K562 (cell line): ENCODE results near the gene YJEFN3. TPM values are rescaled to one million over a fixed set of nuclear protein-coding genes. Genes with fewer than 3 reads are reported as not detected.
A peak's percentile ranks its signal among the peaks of the same experiment; 100 is the strongest.

ENCODE experiments used
- BCLAF1 ChIP-seq, 2 experiments: fragments of 450-650 bp in 1 of 2; IDR thresholded peaks; 2 replicates each; pipeline ENCODE4 v1.6.1; 2011 to 2017; ENCODE audit warnings: low read depth in 2 of 2, antibody characterized with exemption in 1 of 2, borderline replicate concordance in 1 of 2, low read length in 1 of 2, mild to moderate bottlenecking in 1 of 2, mixed read lengths in 1 of 2; ENCODE audit not compliant: control insufficient read depth in 1 of 2
- BRF1 ChIP-seq: IDR thresholded peaks from 3 replicates; pipeline ENCODE4 v1.6.1; 2011; ENCODE audit warnings: borderline replicate concordance, mild to moderate bottlenecking; ENCODE audit not compliant: insufficient read length; ENCODE audit errors: extremely low read depth
- ETS2 ChIP-seq: IDR thresholded peaks from 2 replicates; pipeline ENCODE4 v1.6.1; 2016; ENCODE audit warnings: borderline replicate concordance, missing genetic modification characterization, mild to moderate bottlenecking, moderate library complexity, missing compliant biosample characterization; ENCODE audit not compliant: poor library complexity, severe bottlenecking
- EWSR1 ChIP-seq: fragments of 450-650 bp; IDR thresholded peaks from 2 replicates; pipeline ENCODE4 v1.6.1; 2018; ENCODE audit warnings: borderline replicate concordance, mild to moderate bottlenecking, low read depth, moderate library complexity; ENCODE audit not compliant: partially characterized antibody
- FOXA1 ChIP-seq: fragments of 450-650 bp; IDR thresholded peaks from 2 replicates; pipeline ENCODE4 v1.6.1; 2016; ENCODE audit warnings: mild to moderate bottlenecking, borderline replicate concordance
- HNRNPH1 ChIP-seq: fragments of 200-400 bp; formaldehyde crosslinking; optimal IDR thresholded peaks from 2 replicates; pipeline ENCODE3; 2017; ENCODE audit warnings: low read depth, mild to moderate bottlenecking, low read length, moderate library complexity
- IRF2 ChIP-seq: sonication (generic); formaldehyde crosslinking; IDR thresholded peaks from 2 replicates; pipeline ENCODE4 v1.8.1; 2022; ENCODE audit warnings: mild to moderate bottlenecking, missing genetic modification reagents
- KDM1A ChIP-seq, 2 experiments: fragments of 450-650 bp; IDR thresholded peaks; 2 replicates each; pipeline ENCODE4 v1.6.1; 2016; ENCODE audit warnings: mild to moderate bottlenecking in 2 of 2
- NCOA1 ChIP-seq: fragments of 450-650 bp; IDR thresholded peaks from 2 replicates; pipeline ENCODE4 v1.6.1; 2016; ENCODE audit warnings: low read depth
- PHF8 ChIP-seq: fragments of 200-600 bp; sonication (generic); IDR thresholded peaks from 2 replicates; pipeline ENCODE4 v1.6.1; 2012; ENCODE audit warnings: mixed run types, mild to moderate bottlenecking, inconsistent platforms, low read length, moderate library complexity, borderline replicate concordance
- PRDM10 ChIP-seq: fragments of 450-650 bp; IDR thresholded peaks from 2 replicates; pipeline ENCODE4 v1.6.1; 2018; ENCODE audit not compliant: partially characterized antibody
- PYGO2 ChIP-seq: fragments of 450-650 bp; IDR thresholded peaks from 2 replicates; pipeline ENCODE4 v1.6.1; 2016; ENCODE audit warnings: mild to moderate bottlenecking, missing genetic modification characterization, moderate library complexity, missing compliant biosample characterization
- ZBED1 ChIP-seq: IDR thresholded peaks from 2 replicates; pipeline ENCODE4 v1.6.1; 2014
- ZC3H4 ChIP-seq: sonication (generic); formaldehyde crosslinking; IDR thresholded peaks from 2 replicates; pipeline ENCODE4 v1.9.0; 2021; ENCODE audit warnings: missing genetic modification reagents, borderline replicate concordance
- ZFPM2 ChIP-seq: fragments of 250-450 bp; sonication (Bioruptor Pico); IDR thresholded peaks from 2 replicates; pipeline ENCODE4 v1.5.1; 2022; ENCODE audit warnings: mild to moderate bottlenecking
- ZNF197 ChIP-seq: fragments of 200-800 bp; sonication (Bioruptor generic); IDR thresholded peaks from 2 replicates; pipeline ENCODE4 v1.6.1; 2016; ENCODE audit warnings: low read depth, missing genetic modification characterization, missing compliant biosample characterization
- ZNF398 ChIP-seq: fragments of 250-450 bp; sonication (Bioruptor Pico); IDR thresholded peaks from 2 replicates; pipeline ENCODE4 v1.8.0; 2021; ENCODE audit warnings: moderate library complexity, mild to moderate bottlenecking, inconsistent platforms
- ZNF780A ChIP-seq: fragments of 250-450 bp; sonication (Bioruptor Pico); IDR thresholded peaks from 2 replicates; pipeline ENCODE4 v1.5.0; 2021; ENCODE audit warnings: mild to moderate bottlenecking
- ZZZ3 ChIP-seq: fragments of 450-650 bp; IDR thresholded peaks from 2 replicates; pipeline ENCODE4 v1.6.1; 2016; ENCODE audit warnings: antibody characterized with exemption, mild to moderate bottlenecking, moderate library complexity
- polyA plus RNA-seq, 8 experiments: library from polyadenylated mRNA; depleted of rRNA in 4 of 8; stranded (reverse) in 5 of 8; unstranded in 3 of 8; fragments of >200 nt; fragmentation: Nextera tagmentation in 2 of 8; fragmentation: Illumina TruSeq in 1 of 8; extraction: Ambion mirVana in 2 of 8; extraction: Trizol in 1 of 8; gene quantifications; 2 replicates each; pipeline versions ENCODE4 v1.2.1 to v1.2.3, GENCODE V29; 2011 to 2014; ENCODE audit warnings: inconsistent platforms in 1 of 8, missing spikeins in 1 of 8
- total RNA-seq, 7 experiments: library from RNA; depleted of rRNA in 6 of 7; stranded (reverse); fragments of >200 nt in 6 of 7; fragmentation: Illumina TruSeq in 2 of 7; extraction: Trizol in 2 of 7; gene quantifications; 2 replicates each; pipeline versions ENCODE4 v1.2.1 to v1.2.3, GENCODE V29; 2011 to 2021; ENCODE audit warnings: low replicate concordance in 1 of 7

Gene YJEFN3
- total and polyA plus RNA-seq, 9 of the 15 experiments (the other 6 are each of a cell fraction or from before 2014, with no cell fraction given): 0.04 to 5.8 (median 1.3) TPM; not detected in 1

- TF ChIP-seq ETS2 (no peak), ZNF197 (no peak), ZC3H4 (CRISPR knock-in tag) (0 out of 2 replicates have a peak, but pooled peaks have one; percentile 5), PHF8 (peak; percentile 91), NCOA1 (peak; percentile 71; the same call in 1 of the 2 replicates), BCLAF1 (IDR thresholded peaks at IDR 0.05; ENCODE audit: borderline replicate concordance in 1 of 2, control insufficient read depth in 1 of 2, low read depth in 2 of 2, low read length in 1 of 2) (no peak), PRDM10 (no peak), KDM1A (IDR thresholded peaks at IDR 0.05) (no peak), BRF1 (no peak), PYGO2 (tag) (no peak), ZFPM2 (CRISPR knock-in tag) (no peak), EWSR1 (no peak), FOXA1 (no peak), IRF2 (CRISPR knock-in tag) (no peak), ZNF780A (no peak), ZZZ3 (no peak), ZBED1 (no peak), ZNF398 (CRISPR knock-in tag) (no peak), HNRNPH1 (no peak)
These were observed 12.8 kb upstream of the YJEFN3 start, which contains the start of gene NDUFA13 (continued) for GRCh38 chr19:19515642-19516519.
